ENCODE data around the gene MYOM1.

GRCh38 chr18:3170441-3171161 lies 49.2 kb downstream of the MYOM1 start:
- no peak for TF ChIP-seq CTCF (IDR thresholded peaks at IDR 0.05)
- TF ChIP-seq ZFX (IDR thresholded peaks at IDR 0.05; ENCODE audit: borderline replicate concordance), result no peak
